Activated naive CD8-positive, alpha-beta T cell treated with anti-CD3 and anti-CD28 coated beads, Interleukin-2, amount 50 U/mL, for 24 hours (primary cell): ENCODE measurements around the gene HS6ST2.

Experiments used
- ATAC-seq: fragments of 150-1000 bp; cut with Tn5 transposase; one replicate; pipeline ENCODE4 v1.10.0; 2021
- DNase-seq: peaks from one replicate; pipeline ENCODE4 v3.0.0; 2021
- H3K27ac Mint-ChIP-seq: one replicate; pipeline ENCODE4 v1.8.0; 2021; ENCODE audit warnings: mild to moderate bottlenecking, mixed read lengths
- H3K27me3 Mint-ChIP-seq: one replicate; pipeline ENCODE4 v1.8.0; 2021; ENCODE audit warnings: mixed read lengths
- H3K36me3 Mint-ChIP-seq: one replicate; pipeline ENCODE4 v1.8.0; 2021; ENCODE audit warnings: low read depth, mixed read lengths
- H3K4me1 Mint-ChIP-seq: one replicate; pipeline ENCODE4 v1.8.0; 2021; ENCODE audit warnings: mixed read lengths
- H3K4me3 Mint-ChIP-seq: one replicate; pipeline ENCODE4 v1.8.0; 2021; ENCODE audit warnings: mild to moderate bottlenecking, moderate library complexity, mixed read lengths
- H3K9me3 Mint-ChIP-seq: one replicate; pipeline ENCODE4 v1.8.0; 2021; ENCODE audit warnings: mixed read lengths

HS6ST2 gene

GRCh38 chrX:132662844-132663243 lies 295.6 kb downstream of the HS6ST2 start:
- DNase-seq (no peak), ATAC-seq (no peak)
- H3K27ac Mint-ChIP-seq: no peak overlapping the region
- H3K9me3 Mint-ChIP-seq: no peaks in the 10 kb centered on the region
- no peaks in the 10 kb centered on the region for H3K4me1 Mint-ChIP-seq
- no peak overlapping the region for H3K4me3 Mint-ChIP-seq
- peaks cover 2% of the 10 kb centered on the region for H3K27me3 Mint-ChIP-seq
- no peaks in the 10 kb centered on the region for H3K36me3 Mint-ChIP-seq

- no peaks in the 10 kb centered on the region for H3K9me3 Mint-ChIP-seq
- no peak for DNase-seq
- no peak for ATAC-seq
- no peak overlapping the region for H3K27ac Mint-ChIP-seq
- H3K36me3 Mint-ChIP-seq: no peaks in the 10 kb centered on the region
- H3K4me3 Mint-ChIP-seq: no peak overlapping the region
- peaks cover 4% of the 10 kb centered on the region for H3K27me3 Mint-ChIP-seq
- H3K4me1 Mint-ChIP-seq: no peaks in the 10 kb centered on the region
Measured at GRCh38 chrX:132657876-132658275, 300.6 kb downstream of the HS6ST2 start.

- no peak for DNase-seq
- Mint-ChIP-seq H3K36me3 (no peaks in the 10 kb centered on the region), H3K4me1 (no peaks in the 10 kb centered on the region)
Measured at GRCh38 chrX:132652871-132653270, 305.6 kb downstream of the HS6ST2 start.

GRCh38 chrX:132651421-132652086 lies 306.9 kb downstream of the HS6ST2 start:
- Mint-ChIP-seq H3K4me1 (no peaks in the 10 kb centered on the region), H3K9me3 (no peaks in the 10 kb centered on the region), H3K27me3 (no peaks in the 10 kb centered on the region), H3K36me3 (no peaks in the 10 kb centered on the region), H3K4me3 (no peak overlapping the region), H3K27ac (no peak overlapping the region)
- DNase-seq: no peak
- ATAC-seq: no peak

More at GRCh38 chrX:132652871-132653270, 305.6 kb downstream of the HS6ST2 start:
- no peaks in the 10 kb centered on the region for H3K9me3 Mint-ChIP-seq
- H3K4me3 Mint-ChIP-seq: no peak overlapping the region
- H3K27me3 Mint-ChIP-seq: peaks cover 2% of the 10 kb centered on the region
- ATAC-seq: no peak
- H3K27ac Mint-ChIP-seq: no peak overlapping the region

- ATAC-seq: no peak
- Mint-ChIP-seq H3K4me1 (no peaks in the 10 kb centered on the region), H3K27ac (no peak overlapping the region), H3K27me3 (peaks cover 2% of the 10 kb centered on the region), H3K4me3 (no peak overlapping the region), H3K9me3 (no peaks in the 10 kb centered on the region), H3K36me3 (no peaks in the 10 kb centered on the region)
- no peak for DNase-seq
Measured at GRCh38 chrX:132648895-132649294, 309.5 kb downstream of the HS6ST2 start.

GRCh38 chrX:132639446-132639845 lies 319.0 kb downstream of the HS6ST2 start:
- no peak overlapping the region for H3K27ac Mint-ChIP-seq
- H3K4me1 Mint-ChIP-seq: no peaks in the 10 kb centered on the region

GRCh38 chrX:132638313-132638712 lies 320.1 kb downstream of the HS6ST2 start:
- H3K9me3 Mint-ChIP-seq: no peaks in the 10 kb centered on the region
- H3K4me3 Mint-ChIP-seq: no peak overlapping the region
- no peak overlapping the region for H3K27ac Mint-ChIP-seq
- no peak for DNase-seq
- no peaks in the 10 kb centered on the region for H3K36me3 Mint-ChIP-seq
- no peak for ATAC-seq
- H3K4me1 Mint-ChIP-seq: no peaks in the 10 kb centered on the region
- H3K27me3 Mint-ChIP-seq: no peaks in the 10 kb centered on the region

More at GRCh38 chrX:132639446-132639845, 319.0 kb downstream of the HS6ST2 start:
- Mint-ChIP-seq H3K4me3 (no peak overlapping the region), H3K27me3 (peaks cover 3% of the 10 kb centered on the region), H3K9me3 (no peaks in the 10 kb centered on the region), H3K36me3 (no peaks in the 10 kb centered on the region)
- ATAC-seq (no peak), DNase-seq (no peak)

- no peak for DNase-seq
- H3K27me3 Mint-ChIP-seq: no peaks in the 10 kb centered on the region
Measured at GRCh38 chrX:132636080-132636479, 322.3 kb downstream of the HS6ST2 start.

GRCh38 chrX:132634521-132634920 lies 323.9 kb downstream of the HS6ST2 start:
- H3K4me1 Mint-ChIP-seq: no peaks in the 10 kb centered on the region
- no peaks in the 10 kb centered on the region for H3K9me3 Mint-ChIP-seq
- no peak for DNase-seq
- H3K36me3 Mint-ChIP-seq: no peaks in the 10 kb centered on the region
- H3K27ac Mint-ChIP-seq: no peak overlapping the region
- ATAC-seq: no peak
- no peaks in the 10 kb centered on the region for H3K27me3 Mint-ChIP-seq
- H3K4me3 Mint-ChIP-seq: no peak overlapping the region

More at GRCh38 chrX:132636080-132636479, 322.3 kb downstream of the HS6ST2 start:
- ATAC-seq: no peak
- Mint-ChIP-seq H3K9me3 (no peaks in the 10 kb centered on the region), H3K4me3 (no peak overlapping the region), H3K27ac (no peak overlapping the region), H3K36me3 (no peaks in the 10 kb centered on the region), H3K4me1 (no peaks in the 10 kb centered on the region)

- H3K27me3 Mint-ChIP-seq: no peaks in the 10 kb centered on the region
- DNase-seq: no peak
- H3K36me3 Mint-ChIP-seq: no peaks in the 10 kb centered on the region
Measured at GRCh38 chrX:132631579-132632232, 326.7 kb downstream of the HS6ST2 start.

GRCh38 chrX:132624466-132624865 lies 334.0 kb downstream of the HS6ST2 start:
- no peak for ATAC-seq
- Mint-ChIP-seq H3K27ac (no peak overlapping the region), H3K4me1 (peaks cover 15% of the 10 kb centered on the region), H3K4me3 (no peak overlapping the region), H3K27me3 (no peaks in the 10 kb centered on the region), H3K36me3 (no peaks in the 10 kb centered on the region), H3K9me3 (no peaks in the 10 kb centered on the region)
- DNase-seq: no peak

More at GRCh38 chrX:132631579-132632232, 326.7 kb downstream of the HS6ST2 start:
- no peak for ATAC-seq
- H3K4me1 Mint-ChIP-seq: no peaks in the 10 kb centered on the region
- H3K9me3 Mint-ChIP-seq: no peaks in the 10 kb centered on the region
- no peak overlapping the region for H3K27ac Mint-ChIP-seq
- H3K4me3 Mint-ChIP-seq: no peak overlapping the region

GRCh38 chrX:132623942-132624341 lies 334.5 kb downstream of the HS6ST2 start:
- H3K4me1 Mint-ChIP-seq: peaks cover 15% of the 10 kb centered on the region
- ATAC-seq: no peak
- no peaks in the 10 kb centered on the region for H3K27me3 Mint-ChIP-seq
- H3K36me3 Mint-ChIP-seq: no peaks in the 10 kb centered on the region
- no peak overlapping the region for H3K4me3 Mint-ChIP-seq
- DNase-seq: no peak
- H3K27ac Mint-ChIP-seq: no peak overlapping the region
- H3K9me3 Mint-ChIP-seq: no peaks in the 10 kb centered on the region

- Mint-ChIP-seq H3K4me1 (peaks cover 15% of the 10 kb centered on the region), H3K4me3 (no peak overlapping the region), H3K9me3 (no peaks in the 10 kb centered on the region), H3K27me3 (no peaks in the 10 kb centered on the region), H3K36me3 (no peaks in the 10 kb centered on the region), H3K27ac (no peak overlapping the region)
- ATAC-seq (no peak), DNase-seq (no peak)
Measured at GRCh38 chrX:132623300-132623699, 335.1 kb downstream of the HS6ST2 start.

- peak; percentile 50 for DNase-seq
- Mint-ChIP-seq H3K4me1 (peaks cover 15% of the 10 kb centered on the region), H3K27me3 (no peaks in the 10 kb centered on the region), H3K4me3 (no peak overlapping the region), H3K9me3 (no peaks in the 10 kb centered on the region), H3K27ac (no peak overlapping the region), H3K36me3 (no peaks in the 10 kb centered on the region)
- peak; percentile 99 for ATAC-seq
Measured at GRCh38 chrX:132622130-132622529, 336.3 kb downstream of the HS6ST2 start.

- DNase-seq (no peak), ATAC-seq (no peak)
- Mint-ChIP-seq H3K4me1 (peaks cover 13% of the 10 kb centered on the region), H3K36me3 (no peaks in the 10 kb centered on the region), H3K9me3 (no peaks in the 10 kb centered on the region), H3K4me3 (no peak overlapping the region), H3K27me3 (no peaks in the 10 kb centered on the region), H3K27ac (no peak overlapping the region)
Measured at GRCh38 chrX:132618810-132619209, 339.6 kb downstream of the HS6ST2 start.
